Measurements from ENCODE around the gene BMI1. TPM values are rescaled to one million over a fixed set of nuclear protein-coding genes. Genes with fewer than 3 reads are reported as not detected.

The BMI1 gene
- total and polyA plus RNA-seq, 2 of the 4 experiments (the other 2 are of a cell fraction): 19.7 to 25.8 TPM

DNA sequence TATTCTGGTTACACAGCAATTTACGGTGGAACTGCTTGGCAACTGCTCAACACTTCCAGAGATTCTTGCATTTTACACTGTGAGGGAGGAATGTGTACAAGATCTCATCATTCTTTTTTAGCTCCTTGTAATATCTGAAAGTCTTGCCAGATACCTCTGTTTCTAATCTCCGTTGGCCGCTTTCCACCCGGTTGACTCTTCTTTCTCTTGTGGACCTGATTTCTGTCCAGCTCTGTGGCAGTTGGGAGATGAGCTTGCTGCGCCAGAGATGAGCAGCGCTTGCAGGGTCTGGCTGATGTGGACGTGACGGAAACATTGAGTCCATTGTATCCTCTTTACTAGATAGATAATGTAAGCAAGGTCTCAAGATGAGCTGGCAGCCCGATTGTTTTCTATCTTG lies 52.0 kb downstream of the BMI1 start:
- Histone ChIP-seq H3K4me3 (ENCODE audit: insufficient read depth, low read depth, low read length) (no peak overlapping the region), H3K36me3 (ENCODE audit: control insufficient read depth, insufficient read depth, low read length) (no peaks in the 10 kb centered on the region), H3K4ac (ENCODE audit: low read depth, low read length) (no peak overlapping the region), H3K56ac (ENCODE audit: extremely low read depth, insufficient read depth, low read length) (no peak overlapping the region), H2AK5ac (ENCODE audit: low read depth, low read length) (no peak overlapping the region), H3K23ac (ENCODE audit: low read depth, low read length) (no peak overlapping the region), H3K27ac (ENCODE audit: insufficient read depth, low read length) (no peak overlapping the region), H3K14ac (replicated peaks; ENCODE audit: low read depth, low read length) (no peak overlapping the region), H2BK20ac (ENCODE audit: low read depth, low read length) (no peak overlapping the region), H3K4me2 (ENCODE audit: low read depth, low read length) (no peak overlapping the region), H2BK5ac (ENCODE audit: low read depth, low read length, poor library complexity, severe bottlenecking) (no peak overlapping the region), H3K27me3 (ENCODE audit: control insufficient read depth, insufficient read depth, low read length) (peaks cover 5% of the 10 kb centered on the region), H3K9ac (ENCODE audit: low read depth, low read length) (no peak overlapping the region), H3K4me1 (ENCODE audit: control insufficient read depth, insufficient read depth, low read length) (no peaks in the 10 kb centered on the region), H2AK9ac (replicated peaks; ENCODE audit: low read depth, low read length, poor library complexity) (no peak overlapping the region), H4K20me1 (ENCODE audit: insufficient read depth, low read length) (no peaks in the 10 kb centered on the region), H4K91ac (ENCODE audit: insufficient read depth, low read depth, low read length) (no peak overlapping the region), H3K79me1 (ENCODE audit: low read depth in 1 of 2, low read length in 2 of 2) (no peaks in the 10 kb centered on the region), H3K9me1 (ENCODE audit: insufficient read depth, low read length) (no peaks in the 10 kb centered on the region), H3K9me3 (ENCODE audit: control insufficient read depth, insufficient read depth, low read length) (no peaks in the 10 kb centered on the region), H2BK120ac (ENCODE audit: low read depth, low read length) (no peak overlapping the region), H2AFZ (replicated peaks; ENCODE audit: low read length, poor library complexity) (no peak overlapping the region), H4K8ac (ENCODE audit: low read depth in 2 of 2, low read length in 2 of 2) (no peak overlapping the region), H3K18ac (ENCODE audit: low read depth, low read length) (no peak overlapping the region), H2BK15ac (ENCODE audit: low read depth, low read length) (no peak overlapping the region), H4K5ac (ENCODE audit: low read depth, low read length) (no peak overlapping the region)
- no peak for DNase-seq
- in situ Hi-C loops (cut with MboI; ENCODE audit: low sequenced_read_pairs): no loop called here
- no peak for TF ChIP-seq MAZ (IDR thresholded peaks at IDR 0.05; ENCODE audit: borderline replicate concordance, low read depth, low read length)
- TF ChIP-seq NFE2L2 (IDR thresholded peaks at IDR 0.05; ENCODE audit: low read depth, low read length): no peak
- TF ChIP-seq BHLHE40 (IDR thresholded peaks at IDR 0.05; ENCODE audit: low read depth, low read length): no peak
- TF ChIP-seq POLR2A (IDR thresholded peaks at IDR 0.05; ENCODE audit: low read depth, low read length): no peak
- no peak for TF ChIP-seq RCOR1 (IDR thresholded peaks at IDR 0.05; ENCODE audit: insufficient replicate concordance, low read length)
- TF ChIP-seq, protein P1, sequence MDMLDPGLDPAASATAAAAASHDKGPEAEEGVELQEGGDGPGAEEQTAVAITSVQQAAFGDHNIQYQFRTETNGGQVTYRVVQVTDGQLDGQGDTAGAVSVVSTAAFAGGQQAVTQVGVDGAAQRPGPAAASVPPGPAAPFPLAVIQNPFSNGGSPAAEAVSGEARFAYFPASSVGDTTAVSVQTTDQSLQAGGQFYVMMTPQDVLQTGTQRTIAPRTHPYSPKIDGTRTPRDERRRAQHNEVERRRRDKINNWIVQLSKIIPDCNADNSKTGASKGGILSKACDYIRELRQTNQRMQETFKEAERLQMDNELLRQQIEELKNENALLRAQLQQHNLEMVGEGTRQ (IDR thresholded peaks at IDR 0.05; ENCODE audit: low read depth, low read length): no peak
- TF ChIP-seq CEBPB (IDR thresholded peaks at IDR 0.05; ENCODE audit: low read depth, low read length): no peak
- TF ChIP-seq MAFK (IDR thresholded peaks at IDR 0.05; ENCODE audit: low read depth, low read length): no peak
- TF ChIP-seq RFX5 (IDR thresholded peaks at IDR 0.05; ENCODE audit: low read depth, low read length): no peak
- no peak for TF ChIP-seq FOS (IDR thresholded peaks at IDR 0.05; ENCODE audit: low read depth, low read length)
- no peak for TF ChIP-seq RAD21 (IDR thresholded peaks at IDR 0.05; ENCODE audit: low read length)
- no peak for TF ChIP-seq SMC3 (IDR thresholded peaks at IDR 0.05; ENCODE audit: low read depth, low read length)
- TF ChIP-seq MXI1 (IDR thresholded peaks at IDR 0.05; ENCODE audit: borderline replicate concordance, low read depth, low read length): no peak
- TF ChIP-seq, protein P2, sequence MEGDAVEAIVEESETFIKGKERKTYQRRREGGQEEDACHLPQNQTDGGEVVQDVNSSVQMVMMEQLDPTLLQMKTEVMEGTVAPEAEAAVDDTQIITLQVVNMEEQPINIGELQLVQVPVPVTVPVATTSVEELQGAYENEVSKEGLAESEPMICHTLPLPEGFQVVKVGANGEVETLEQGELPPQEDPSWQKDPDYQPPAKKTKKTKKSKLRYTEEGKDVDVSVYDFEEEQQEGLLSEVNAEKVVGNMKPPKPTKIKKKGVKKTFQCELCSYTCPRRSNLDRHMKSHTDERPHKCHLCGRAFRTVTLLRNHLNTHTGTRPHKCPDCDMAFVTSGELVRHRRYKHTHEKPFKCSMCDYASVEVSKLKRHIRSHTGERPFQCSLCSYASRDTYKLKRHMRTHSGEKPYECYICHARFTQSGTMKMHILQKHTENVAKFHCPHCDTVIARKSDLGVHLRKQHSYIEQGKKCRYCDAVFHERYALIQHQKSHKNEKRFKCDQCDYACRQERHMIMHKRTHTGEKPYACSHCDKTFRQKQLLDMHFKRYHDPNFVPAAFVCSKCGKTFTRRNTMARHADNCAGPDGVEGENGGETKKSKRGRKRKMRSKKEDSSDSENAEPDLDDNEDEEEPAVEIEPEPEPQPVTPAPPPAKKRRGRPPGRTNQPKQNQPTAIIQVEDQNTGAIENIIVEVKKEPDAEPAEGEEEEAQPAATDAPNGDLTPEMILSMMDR (conservative IDR thresholded peaks at IDR 0.05; ENCODE audit: low read depth, low read length): no peak
- TF ChIP-seq CHD1 (IDR thresholded peaks at IDR 0.05; ENCODE audit: low read depth, low read length): no peak
- TF ChIP-seq, protein P3, sequence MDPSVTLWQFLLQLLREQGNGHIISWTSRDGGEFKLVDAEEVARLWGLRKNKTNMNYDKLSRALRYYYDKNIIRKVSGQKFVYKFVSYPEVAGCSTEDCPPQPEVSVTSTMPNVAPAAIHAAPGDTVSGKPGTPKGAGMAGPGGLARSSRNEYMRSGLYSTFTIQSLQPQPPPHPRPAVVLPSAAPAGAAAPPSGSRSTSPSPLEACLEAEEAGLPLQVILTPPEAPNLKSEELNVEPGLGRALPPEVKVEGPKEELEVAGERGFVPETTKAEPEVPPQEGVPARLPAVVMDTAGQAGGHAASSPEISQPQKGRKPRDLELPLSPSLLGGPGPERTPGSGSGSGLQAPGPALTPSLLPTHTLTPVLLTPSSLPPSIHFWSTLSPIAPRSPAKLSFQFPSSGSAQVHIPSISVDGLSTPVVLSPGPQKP (IDR thresholded peaks at IDR 0.05; ENCODE audit: borderline replicate concordance, low read depth, low read length): no peak
- no TSS peak for BruUV-seq (replicated peaks)
- no CpG with 5 or more reads among the region's 9 CpGs for WGBS, 2 experiments (ENCODE audit: extremely low coverage in 2 of 2, insufficient read length in 1 of 2)
- dilution Hi-C loops (cut with HindIII; ENCODE audit: low sequenced_read_pairs, unreplicated experiment): no loop called here
- intact Hi-C loops (cut with micrococcal nuclease): no loop called here
- CTCF ChIA-PET: interaction anchor here (0.6 to 0.8 kb wide), 2 partner anchors 12 to 87 kb away, joined by 4 read pairs; no protein-coding TSS in a partner anchor
- POLR2A ChIA-PET (ENCODE audit: unreplicated experiment): no interaction called here
- ATAC-seq (ENCODE audit: low read depth): no peak
